ENCODE measurements around the gene TRIO. TPM values are rescaled to one million over a fixed set of nuclear protein-coding genes. Genes with fewer than 3 reads are reported as not detected.

Gene TRIO
- total RNA-seq, 1 experiment from 2014 or later, result 68.4 TPM

DNA sequence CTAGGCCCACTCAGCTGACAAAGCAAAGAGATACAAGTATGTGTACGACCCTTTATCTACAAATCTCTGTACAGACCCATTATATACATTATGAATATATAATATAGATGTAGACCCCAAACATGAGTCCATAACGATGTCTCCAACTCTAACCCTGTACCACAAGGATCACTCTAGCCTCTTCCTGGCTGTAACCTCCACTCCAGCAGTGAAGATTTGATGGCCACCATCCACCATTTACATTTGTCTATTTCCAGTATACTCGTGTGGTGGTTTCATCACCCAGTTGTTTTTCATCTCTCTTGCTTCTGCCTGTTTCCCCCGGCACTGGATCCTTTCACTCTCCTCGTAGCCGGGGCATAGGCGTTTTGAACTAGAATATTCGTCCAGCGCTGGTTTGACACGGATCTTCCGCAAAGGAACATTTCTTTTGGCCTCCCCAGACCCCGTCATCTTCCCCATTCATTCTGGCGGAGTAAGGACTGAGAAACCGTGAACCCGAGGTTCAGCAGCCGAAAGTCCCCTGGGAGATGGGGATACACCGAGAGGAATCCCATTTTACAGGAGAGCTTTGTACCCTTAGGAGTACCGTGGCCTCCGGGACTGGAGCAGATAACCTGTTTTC is 828 bp upstream of the TRIO start:
- DNase-seq (ENCODE audit: low read depth, low spot score), result no peak

DNA sequence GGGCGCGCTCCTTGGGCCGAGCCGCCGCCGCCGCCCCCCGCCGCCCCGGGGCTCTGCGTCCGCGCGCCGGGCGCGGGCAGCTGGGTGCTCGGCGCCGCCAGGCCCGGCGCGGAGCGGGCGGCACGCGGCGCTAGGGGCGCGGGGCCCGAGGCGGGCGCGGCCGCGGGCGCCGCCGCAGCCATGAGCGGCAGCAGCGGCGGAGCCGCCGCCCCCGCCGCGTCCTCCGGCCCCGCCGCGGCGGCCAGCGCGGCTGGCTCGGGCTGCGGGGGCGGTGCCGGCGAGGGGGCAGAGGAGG is 351 bp downstream of the TRIO start:
- intact Hi-C loops (cut with micrococcal nuclease), result loop anchor here (2.0 to 10.0 kb wide), 3 partner anchors 34 to 123 kb away; no protein-coding TSS in a partner anchor
- peaks cover 27% of the 10 kb centered on the region; the same call in 1 of the 2 replicates for H4K20me1 ChIP-seq (ENCODE audit: insufficient read depth)
- no peak overlapping the region for H2AFZ ChIP-seq (ENCODE audit: low read depth, low read length, poor library complexity, severe bottlenecking)
- peak overlapping the region; percentile 72 to 97; a peak in 3 of 4 replicates for H3K4me3 ChIP-seq (replicated peaks in 1 of 2; ENCODE audit: low read depth in 1 of 2, low read length in 2 of 2)
- no peak for DNase-seq (ENCODE audit: low read depth, low spot score)
- peaks cover 2% of the 10 kb centered on the region; the same call in 1 of the 2 replicates for H3K9me2 ChIP-seq (ENCODE audit: insufficient read depth)
- peaks cover 48% of the 10 kb centered on the region for H3K79me2 ChIP-seq (ENCODE audit: insufficient read depth, low read length)
- no peaks in the 10 kb centered on the region for H3K36me3 ChIP-seq (ENCODE audit: control insufficient read depth in 1 of 2, insufficient read depth in 2 of 2, low read length in 2 of 2)
- peak; percentile 4 for ATAC-seq
- CTCF ChIA-PET, result interaction anchor here (1.7 kb wide), 1 partner anchor 13 kb away, joined by 4 read pairs; no protein-coding TSS in a partner anchor
- no TSS peak for BruUV-seq (replicated peaks)
- POLR2A ChIA-PET, result no interaction called here
- H3K27me3 ChIP-seq (ENCODE audit: insufficient read depth, low read length), result no peaks in the 10 kb centered on the region; the same call in 1 of the 2 replicates
- peak overlapping the region; percentile 96; the same call in 1 of the 2 replicates for H3K4me2 ChIP-seq (ENCODE audit: low read length)
- peak overlapping the region; percentile 94 for H3K27ac ChIP-seq (ENCODE audit: low read depth, low read length)
- H3K9me3 ChIP-seq (ENCODE audit: control insufficient read depth in 1 of 2, insufficient read depth in 1 of 2, low read depth in 1 of 2, low read length in 2 of 2), result no peaks in the 10 kb centered on the region
- RAD21 ChIA-PET (ENCODE audit: low non-redundant PET in 1 of 2, low total read pairs in 2 of 2, uncharacterized antibody in 2 of 2, unreplicated experiment in 2 of 2), result no interaction called here
- TF ChIP-seq EZH2phosphoT487 (IDR thresholded peaks at IDR 0.05; ENCODE audit: borderline replicate concordance) (no peak), JUND (IDR thresholded peaks at IDR 0.05) (no peak), CBX3 (IDR thresholded peaks at IDR 0.05; ENCODE audit: low read depth) (no peak), SIN3A (IDR thresholded peaks at IDR 0.05; ENCODE audit: low read depth) (no peak), CEBPB (IDR thresholded peaks at IDR 0.05; ENCODE audit: low read depth) (no peak), SP1 (IDR thresholded peaks at IDR 0.05; ENCODE audit: low read depth) (no peak)
- TF ChIP-seq, protein P1, sequence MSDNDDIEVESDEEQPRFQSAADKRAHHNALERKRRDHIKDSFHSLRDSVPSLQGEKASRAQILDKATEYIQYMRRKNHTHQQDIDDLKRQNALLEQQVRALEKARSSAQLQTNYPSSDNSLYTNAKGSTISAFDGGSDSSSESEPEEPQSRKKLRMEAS (IDR thresholded peaks at IDR 0.05), result no peak
- TF ChIP-seq, protein P2, sequence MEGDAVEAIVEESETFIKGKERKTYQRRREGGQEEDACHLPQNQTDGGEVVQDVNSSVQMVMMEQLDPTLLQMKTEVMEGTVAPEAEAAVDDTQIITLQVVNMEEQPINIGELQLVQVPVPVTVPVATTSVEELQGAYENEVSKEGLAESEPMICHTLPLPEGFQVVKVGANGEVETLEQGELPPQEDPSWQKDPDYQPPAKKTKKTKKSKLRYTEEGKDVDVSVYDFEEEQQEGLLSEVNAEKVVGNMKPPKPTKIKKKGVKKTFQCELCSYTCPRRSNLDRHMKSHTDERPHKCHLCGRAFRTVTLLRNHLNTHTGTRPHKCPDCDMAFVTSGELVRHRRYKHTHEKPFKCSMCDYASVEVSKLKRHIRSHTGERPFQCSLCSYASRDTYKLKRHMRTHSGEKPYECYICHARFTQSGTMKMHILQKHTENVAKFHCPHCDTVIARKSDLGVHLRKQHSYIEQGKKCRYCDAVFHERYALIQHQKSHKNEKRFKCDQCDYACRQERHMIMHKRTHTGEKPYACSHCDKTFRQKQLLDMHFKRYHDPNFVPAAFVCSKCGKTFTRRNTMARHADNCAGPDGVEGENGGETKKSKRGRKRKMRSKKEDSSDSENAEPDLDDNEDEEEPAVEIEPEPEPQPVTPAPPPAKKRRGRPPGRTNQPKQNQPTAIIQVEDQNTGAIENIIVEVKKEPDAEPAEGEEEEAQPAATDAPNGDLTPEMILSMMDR (IDR thresholded peaks at IDR 0.05 in 2 of 3, conservative IDR thresholded peaks at IDR 0.05 in 1 of 3; ENCODE audit: borderline replicate concordance in 1 of 3, insufficient read depth in 1 of 3, low read depth in 2 of 3, low read length in 2 of 3), result no peak
- H3K4me1 ChIP-seq (ENCODE audit: control insufficient read depth in 1 of 2, insufficient read depth in 2 of 2, low read length in 2 of 2), result peaks cover 12 to 33% of the 10 kb centered on the region in 2 experiments
- peak overlapping the region; percentile 95 for H3K9ac ChIP-seq (ENCODE audit: low read length)

More for the DNA sequence above, 828 bp upstream of the TRIO start:
- ChIA-PET CTCF (interaction anchor here (1.7 kb wide), 1 partner anchor 14 kb away, joined by 4 read pairs; no protein-coding TSS in a partner anchor), POLR2A (no interaction called here), RAD21 (ENCODE audit: low non-redundant PET in 1 of 2, low total read pairs in 2 of 2, uncharacterized antibody in 2 of 2, unreplicated experiment in 2 of 2) (no interaction called here)
- H3K9me2 ChIP-seq (ENCODE audit: insufficient read depth), result peaks cover 2% of the 10 kb centered on the region; the same call in 1 of the 2 replicates
- H3K4me1 ChIP-seq (ENCODE audit: control insufficient read depth in 1 of 2, insufficient read depth in 2 of 2, low read length in 2 of 2), result peaks cover 12 to 32% of the 10 kb centered on the region in 2 experiments
- peaks cover 36% of the 10 kb centered on the region for H3K79me2 ChIP-seq (ENCODE audit: insufficient read depth, low read length)
- peak overlapping the region; percentile 52 to 66 for H3K4me3 ChIP-seq (replicated peaks in 1 of 2; ENCODE audit: low read depth in 1 of 2, low read length in 2 of 2)
- H2AFZ ChIP-seq (ENCODE audit: low read depth, low read length, poor library complexity, severe bottlenecking), result no peak overlapping the region
- peak overlapping the region; percentile 94 for H3K4me2 ChIP-seq (ENCODE audit: low read length)
- H4K20me1 ChIP-seq (ENCODE audit: insufficient read depth), result peaks cover 16% of the 10 kb centered on the region; the same call in 1 of the 2 replicates
- H3K9me3 ChIP-seq (ENCODE audit: control insufficient read depth in 1 of 2, insufficient read depth in 1 of 2, low read depth in 1 of 2, low read length in 2 of 2), result no peaks in the 10 kb centered on the region
- no peaks in the 10 kb centered on the region for H3K36me3 ChIP-seq (ENCODE audit: control insufficient read depth in 1 of 2, insufficient read depth in 2 of 2, low read length in 2 of 2)
- no peaks in the 10 kb centered on the region; the same call in 1 of the 2 replicates for H3K27me3 ChIP-seq (ENCODE audit: insufficient read depth, low read length)
- peak overlapping the region; percentile 68 for H3K9ac ChIP-seq (ENCODE audit: low read length)
- TF ChIP-seq, protein P3, sequence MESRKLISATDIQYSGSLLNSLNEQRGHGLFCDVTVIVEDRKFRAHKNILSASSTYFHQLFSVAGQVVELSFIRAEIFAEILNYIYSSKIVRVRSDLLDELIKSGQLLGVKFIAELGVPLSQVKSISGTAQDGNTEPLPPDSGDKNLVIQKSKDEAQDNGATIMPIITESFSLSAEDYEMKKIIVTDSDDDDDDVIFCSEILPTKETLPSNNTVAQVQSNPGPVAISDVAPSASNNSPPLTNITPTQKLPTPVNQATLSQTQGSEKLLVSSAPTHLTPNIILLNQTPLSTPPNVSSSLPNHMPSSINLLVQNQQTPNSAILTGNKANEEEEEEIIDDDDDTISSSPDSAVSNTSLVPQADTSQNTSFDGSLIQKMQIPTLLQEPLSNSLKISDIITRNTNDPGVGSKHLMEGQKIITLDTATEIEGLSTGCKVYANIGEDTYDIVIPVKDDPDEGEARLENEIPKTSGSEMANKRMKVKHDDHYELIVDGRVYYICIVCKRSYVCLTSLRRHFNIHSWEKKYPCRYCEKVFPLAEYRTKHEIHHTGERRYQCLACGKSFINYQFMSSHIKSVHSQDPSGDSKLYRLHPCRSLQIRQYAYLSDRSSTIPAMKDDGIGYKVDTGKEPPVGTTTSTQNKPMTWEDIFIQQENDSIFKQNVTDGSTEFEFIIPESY (IDR thresholded peaks at IDR 0.05; ENCODE audit: extremely low read depth, insufficient replicate concordance, low read length), result no peak
- TF ChIP-seq JUND (IDR thresholded peaks at IDR 0.05) (no peak), RAD21 (IDR thresholded peaks at IDR 0.05; ENCODE audit: low read depth) (no peak)
- TSS peak; percentile 54 for BruUV-seq (replicated peaks)
- intact Hi-C loops (cut with micrococcal nuclease), result loop anchor here (2.0 to 10.0 kb wide), 3 partner anchors 35 to 124 kb away; no protein-coding TSS in a partner anchor
- peak overlapping the region; percentile 94 for H3K27ac ChIP-seq (ENCODE audit: low read depth, low read length)
- ATAC-seq, result no peak

Data from HCT116 (cell line).